ENCODE data around the gene SEC61B.

The SEC61B gene

DNA sequence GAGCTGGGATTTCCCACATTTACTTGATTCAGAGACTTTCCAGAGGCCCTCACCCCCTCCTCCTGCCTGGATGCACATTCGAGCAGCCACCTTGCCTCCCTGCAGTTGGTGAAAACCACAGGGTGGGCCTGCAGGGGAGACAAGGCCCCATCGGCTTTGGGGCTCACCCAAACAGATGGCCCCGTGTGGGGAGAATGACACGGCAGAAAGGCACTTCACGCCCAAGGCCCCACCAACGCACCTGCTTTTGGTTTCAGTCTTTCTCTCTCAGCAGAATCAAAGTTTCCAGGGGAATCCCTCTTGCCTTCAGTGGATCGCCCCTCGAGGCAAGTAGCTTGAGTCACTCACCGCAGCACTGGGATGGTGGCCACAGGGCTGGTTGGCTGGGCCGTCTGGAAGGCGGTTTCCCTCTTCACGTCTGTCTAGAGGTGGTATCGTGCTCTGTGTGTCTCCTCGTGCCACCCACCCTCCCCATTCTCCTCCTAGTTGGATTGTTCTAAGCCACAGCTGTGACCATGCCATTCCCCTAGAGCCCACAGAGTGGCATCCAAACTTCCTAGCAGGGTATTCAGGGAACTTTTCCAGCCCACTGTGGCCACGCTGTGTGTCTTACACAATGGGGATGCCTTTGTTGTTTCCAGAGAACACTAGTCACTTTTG is 31.8 kb downstream of the SEC61B start:
- TF ChIP-seq, protein P1, sequence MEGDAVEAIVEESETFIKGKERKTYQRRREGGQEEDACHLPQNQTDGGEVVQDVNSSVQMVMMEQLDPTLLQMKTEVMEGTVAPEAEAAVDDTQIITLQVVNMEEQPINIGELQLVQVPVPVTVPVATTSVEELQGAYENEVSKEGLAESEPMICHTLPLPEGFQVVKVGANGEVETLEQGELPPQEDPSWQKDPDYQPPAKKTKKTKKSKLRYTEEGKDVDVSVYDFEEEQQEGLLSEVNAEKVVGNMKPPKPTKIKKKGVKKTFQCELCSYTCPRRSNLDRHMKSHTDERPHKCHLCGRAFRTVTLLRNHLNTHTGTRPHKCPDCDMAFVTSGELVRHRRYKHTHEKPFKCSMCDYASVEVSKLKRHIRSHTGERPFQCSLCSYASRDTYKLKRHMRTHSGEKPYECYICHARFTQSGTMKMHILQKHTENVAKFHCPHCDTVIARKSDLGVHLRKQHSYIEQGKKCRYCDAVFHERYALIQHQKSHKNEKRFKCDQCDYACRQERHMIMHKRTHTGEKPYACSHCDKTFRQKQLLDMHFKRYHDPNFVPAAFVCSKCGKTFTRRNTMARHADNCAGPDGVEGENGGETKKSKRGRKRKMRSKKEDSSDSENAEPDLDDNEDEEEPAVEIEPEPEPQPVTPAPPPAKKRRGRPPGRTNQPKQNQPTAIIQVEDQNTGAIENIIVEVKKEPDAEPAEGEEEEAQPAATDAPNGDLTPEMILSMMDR (IDR thresholded peaks at IDR 0.05) = no peak
- no peak for TF ChIP-seq ZFX (IDR thresholded peaks at IDR 0.05; ENCODE audit: borderline replicate concordance)
- H3K27ac ChIP-seq = no peak overlapping the region

DNA sequence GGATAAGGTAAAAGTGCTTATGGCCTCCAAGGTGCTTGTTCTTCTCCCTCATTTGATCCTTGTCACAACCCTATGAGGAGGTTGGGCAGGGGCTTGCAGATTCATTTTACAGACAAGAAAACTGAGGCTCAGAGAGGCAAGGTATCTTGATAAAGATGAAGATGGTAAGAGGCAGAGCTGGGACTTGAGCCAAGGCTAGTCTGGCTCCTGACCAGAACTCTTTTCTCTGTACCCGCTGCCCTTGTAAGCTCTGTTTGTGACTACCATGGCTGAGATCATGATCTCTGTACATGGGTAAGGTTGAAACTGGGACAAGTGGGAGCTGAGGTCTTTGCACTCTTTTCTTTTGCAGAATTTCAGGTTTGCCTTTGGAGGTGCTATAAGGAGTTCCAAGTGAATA is 33.6 kb downstream of the SEC61B start:
- TF ChIP-seq ZFX (IDR thresholded peaks at IDR 0.05; ENCODE audit: borderline replicate concordance) = no peak
- TF ChIP-seq, protein P1 (IDR thresholded peaks at IDR 0.05) = no peak
- no peak overlapping the region for H3K27ac ChIP-seq

DNA sequence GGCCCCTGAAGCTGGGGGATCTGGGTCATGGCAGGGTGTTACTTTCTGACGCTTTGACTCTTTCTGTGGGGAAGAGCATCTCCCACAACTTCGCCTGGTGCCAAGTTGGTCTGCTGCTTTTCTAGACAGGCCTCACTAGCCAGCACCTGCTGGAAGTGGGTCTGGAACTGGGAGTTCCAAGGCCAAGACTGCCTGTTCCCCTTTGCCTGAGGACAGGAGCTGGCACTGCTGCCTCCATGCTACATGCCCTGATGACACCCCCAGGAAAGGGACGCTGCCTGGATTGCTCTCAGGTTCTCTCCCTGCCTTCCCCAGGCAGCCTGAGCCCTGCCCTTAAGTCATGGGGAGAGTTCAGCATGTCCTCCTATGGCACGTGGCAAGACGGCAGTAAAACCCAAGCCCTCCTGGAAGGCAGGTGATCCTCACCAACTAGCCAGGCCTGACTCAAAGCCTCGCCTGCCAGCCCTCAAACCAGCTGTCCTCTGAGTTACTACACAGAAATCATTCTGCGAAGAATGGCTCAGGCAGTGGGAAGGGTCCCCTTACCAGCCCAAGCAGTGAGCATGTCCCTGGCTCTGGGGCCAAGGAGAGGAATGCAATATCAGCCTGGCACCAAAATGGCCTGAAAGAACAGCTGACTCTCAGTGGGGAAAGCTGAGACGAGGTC is 35.8 kb downstream of the SEC61B start:
- no peak for TF ChIP-seq ZFX (IDR thresholded peaks at IDR 0.05; ENCODE audit: borderline replicate concordance)
- TF ChIP-seq, protein P1 (IDR thresholded peaks at IDR 0.05) = no peak
- no peak overlapping the region for H3K27ac ChIP-seq

DNA sequence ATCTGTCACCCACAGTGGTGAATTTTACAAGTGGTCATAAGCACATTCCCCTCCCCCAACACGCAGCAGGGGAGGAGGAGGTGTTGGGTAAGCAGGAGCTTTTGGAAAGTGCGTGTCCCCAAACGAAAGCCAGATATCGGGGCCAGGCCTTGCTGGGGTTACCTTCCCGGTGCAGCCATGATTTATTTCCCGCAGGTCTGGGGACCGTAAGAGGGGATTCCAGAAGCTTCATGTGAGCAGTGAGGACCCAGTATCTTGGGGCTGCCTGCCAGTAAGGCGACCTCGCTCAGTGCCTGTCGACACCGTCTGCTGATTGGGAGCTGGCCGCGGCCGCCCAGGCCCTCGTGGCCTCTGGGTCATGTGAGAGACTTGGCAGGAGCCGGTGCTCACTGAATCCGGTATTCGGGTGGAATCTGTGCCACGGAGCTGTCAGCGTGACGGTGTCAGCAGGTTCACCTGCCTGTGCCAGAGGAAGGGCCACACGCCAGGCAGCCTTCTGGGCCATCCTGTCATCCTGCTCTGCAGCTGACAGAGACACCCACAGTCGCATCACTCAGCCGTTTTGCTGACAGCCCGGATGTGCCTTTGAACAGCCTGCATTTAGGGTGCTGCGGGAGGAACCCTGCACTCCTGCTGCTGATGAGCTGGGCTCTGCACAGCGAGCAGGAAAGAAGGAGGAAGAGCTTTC is 37.3 kb downstream of the SEC61B start:
- no peak for TF ChIP-seq ZFX (IDR thresholded peaks at IDR 0.05; ENCODE audit: borderline replicate concordance)
- TF ChIP-seq, protein P1 (IDR thresholded peaks at IDR 0.05) = no peak
- no peak overlapping the region for H3K27ac ChIP-seq

DNA sequence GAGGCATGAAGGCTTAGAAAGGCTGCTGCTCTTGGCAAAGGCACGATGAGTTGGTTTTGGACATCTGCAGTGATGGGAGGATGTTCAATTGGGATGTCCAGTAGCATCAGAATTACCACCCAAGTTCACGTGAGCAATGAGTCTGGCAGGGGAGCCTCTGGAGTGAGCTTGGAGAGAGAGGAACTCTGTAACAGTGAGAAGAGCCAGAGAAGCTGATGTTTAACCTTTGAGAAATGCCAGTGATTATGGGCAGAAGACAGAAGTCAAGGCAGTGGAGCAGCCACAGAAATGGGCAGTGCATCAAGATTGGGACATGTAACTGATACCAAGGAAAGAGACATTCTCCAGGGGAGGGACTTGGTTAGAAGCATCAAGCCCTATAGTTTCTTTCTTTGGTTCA is 39.8 kb downstream of the SEC61B start:
- no peak for TF ChIP-seq ZFX (IDR thresholded peaks at IDR 0.05; ENCODE audit: borderline replicate concordance)
- TF ChIP-seq, protein P1 (IDR thresholded peaks at IDR 0.05) = no peak
- no peak overlapping the region for H3K27ac ChIP-seq

DNA sequence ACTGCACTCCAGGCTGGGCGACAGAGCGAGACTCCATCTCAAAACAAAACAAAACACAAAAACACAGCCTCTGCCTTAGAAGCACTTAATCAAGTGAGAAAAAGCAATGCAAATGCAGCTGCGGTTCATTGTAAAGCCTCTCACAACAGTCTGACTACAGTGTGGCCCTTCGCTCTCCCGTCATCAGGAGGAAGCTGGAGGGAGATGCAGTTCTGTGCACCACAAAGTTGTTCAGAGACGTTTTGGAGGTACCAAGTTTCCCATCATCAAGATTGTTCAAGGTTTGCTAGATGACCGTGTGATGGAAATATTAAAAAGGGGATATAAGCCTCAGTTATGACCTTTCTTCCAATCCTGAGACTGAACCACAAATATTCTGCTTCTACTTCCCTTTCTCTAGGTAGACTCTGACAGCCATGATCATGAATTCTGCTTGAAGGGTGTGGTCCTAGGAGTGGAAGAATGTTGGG is 40.9 kb downstream of the SEC61B start:
- H3K27ac ChIP-seq = no peak overlapping the region
- TF ChIP-seq, protein P1 (IDR thresholded peaks at IDR 0.05) = no peak
- no peak for TF ChIP-seq ZFX (IDR thresholded peaks at IDR 0.05; ENCODE audit: borderline replicate concordance)

Measured in 22Rv1 (cell line).